SIG-M5 treated with dmso at 0.1 percent for 504 hours (cell line): ENCODE measurements around the gene PRKCA.
A peak's percentile ranks its signal among the peaks of the same experiment; 100 is the strongest.
"Not testable (repeated sequence)": the region's sequence is repeated elsewhere in the genome, so short reads cannot be mapped to it uniquely, and the experiment has no call there.

Experiments used
- DNase-seq: peaks from one replicate; lab custom pipeline; 2025; ENCODE audit not compliant: unreplicated experiment; lab: John Stamatoyannopoulos, UW

PRKCA gene

GRCh38 chr17:66287911-66288310 is 14.5 kb upstream of the PRKCA start:
- no peak for DNase-seq

GRCh38 chr17:66290101-66290722 is 12.2 kb upstream of the PRKCA start:
- DNase-seq: no peak

- no peak for DNase-seq
These were observed 10.1 kb upstream of the PRKCA start for GRCh38 chr17:66292353-66292752.

GRCh38 chr17:66296289-66296725 is 6.1 kb upstream of the PRKCA start:
- DNase-seq: no peak

- DNase-seq: not testable (repeated sequence)
These were observed 5.0 kb upstream of the PRKCA start for GRCh38 chr17:66297443-66297842.

GRCh38 chr17:66299711-66300110 is 2.7 kb upstream of the PRKCA start:
- no peak for DNase-seq

- no peak for DNase-seq
These were observed 1.5 kb upstream of the PRKCA start for GRCh38 chr17:66300956-66301355.

- DNase-seq: no peak
These were observed 998 bp upstream of the PRKCA start for GRCh38 chr17:66301367-66301863.

- peak; percentile 53 for DNase-seq
These were observed 581 bp downstream of the PRKCA start for GRCh38 chr17:66302761-66303626.

GRCh38 chr17:66304304-66305174 is 2.1 kb downstream of the PRKCA start:
- no peak for DNase-seq

- DNase-seq: no peak
These were observed 4.0 kb downstream of the PRKCA start for GRCh38 chr17:66306446-66306845.

GRCh38 chr17:66307257-66307656 is 4.8 kb downstream of the PRKCA start:
- no peak for DNase-seq

- no peak for DNase-seq
These were observed 6.4 kb downstream of the PRKCA start for GRCh38 chr17:66308856-66309255.

GRCh38 chr17:66309793-66310192 is 7.4 kb downstream of the PRKCA start:
- no peak for DNase-seq

- DNase-seq: no peak
These were observed 8.2 kb downstream of the PRKCA start for GRCh38 chr17:66310528-66311148.

GRCh38 chr17:66312912-66313311 is 10.5 kb downstream of the PRKCA start:
- DNase-seq: no peak

- DNase-seq: no peak
These were observed 10.9 kb downstream of the PRKCA start for GRCh38 chr17:66313325-66313724.

- no peak for DNase-seq
These were observed 11.7 kb downstream of the PRKCA start for GRCh38 chr17:66313995-66314659.

GRCh38 chr17:66317629-66318028 is 15.2 kb downstream of the PRKCA start:
- no peak for DNase-seq

- DNase-seq: no peak
These were observed 16.8 kb downstream of the PRKCA start for GRCh38 chr17:66319226-66319625.
